HG03460 (cell line): ENCODE data around the gene ABCA4.
"Not testable (repeated sequence)": the region's sequence is repeated elsewhere in the genome, so short reads cannot be mapped to it uniquely, and the experiment has no call there.

Experiments
- ATAC-seq: cut with Tn5 transposase; IDR thresholded peaks from one replicate; pipeline ENCODE4 v1.9.1; 2021; ENCODE audit not compliant: unreplicated experiment

ABCA4 gene

GRCh38 chr1:94011709-94012595, 109.0 kb downstream of the ABCA4 start:
- ATAC-seq: no peak

- ATAC-seq: no peak
These were observed 109.8 kb downstream of the ABCA4 start for GRCh38 chr1:94011129-94011528.

- ATAC-seq: no peak
These were observed 111.6 kb downstream of the ABCA4 start for GRCh38 chr1:94009304-94009703.

- no peak for ATAC-seq
These were observed 114.3 kb downstream of the ABCA4 start for GRCh38 chr1:94006604-94007003.

DNA sequence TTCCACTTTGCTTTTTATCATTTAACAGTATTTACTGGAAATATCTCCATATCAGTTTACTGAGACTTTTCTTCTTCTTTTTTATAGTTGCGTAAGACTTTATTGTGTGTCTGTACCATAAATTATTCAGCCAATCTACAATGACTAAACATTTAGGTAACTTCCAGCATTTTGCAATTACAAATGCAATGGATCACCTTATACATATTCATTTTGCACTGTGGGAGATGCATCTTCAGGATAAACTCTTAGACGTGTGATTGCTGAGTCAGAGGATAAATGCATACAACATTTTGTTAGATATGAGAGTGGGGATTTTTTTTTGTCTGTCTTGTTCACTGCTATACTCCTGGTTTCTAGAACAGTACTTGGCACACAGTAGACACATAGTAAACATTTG, 116.0 kb downstream of the ABCA4 start:
- no peak for ATAC-seq

- no peak for ATAC-seq
These were observed 118.7 kb downstream of the ABCA4 start for GRCh38 chr1:94002046-94002787.

DNA sequence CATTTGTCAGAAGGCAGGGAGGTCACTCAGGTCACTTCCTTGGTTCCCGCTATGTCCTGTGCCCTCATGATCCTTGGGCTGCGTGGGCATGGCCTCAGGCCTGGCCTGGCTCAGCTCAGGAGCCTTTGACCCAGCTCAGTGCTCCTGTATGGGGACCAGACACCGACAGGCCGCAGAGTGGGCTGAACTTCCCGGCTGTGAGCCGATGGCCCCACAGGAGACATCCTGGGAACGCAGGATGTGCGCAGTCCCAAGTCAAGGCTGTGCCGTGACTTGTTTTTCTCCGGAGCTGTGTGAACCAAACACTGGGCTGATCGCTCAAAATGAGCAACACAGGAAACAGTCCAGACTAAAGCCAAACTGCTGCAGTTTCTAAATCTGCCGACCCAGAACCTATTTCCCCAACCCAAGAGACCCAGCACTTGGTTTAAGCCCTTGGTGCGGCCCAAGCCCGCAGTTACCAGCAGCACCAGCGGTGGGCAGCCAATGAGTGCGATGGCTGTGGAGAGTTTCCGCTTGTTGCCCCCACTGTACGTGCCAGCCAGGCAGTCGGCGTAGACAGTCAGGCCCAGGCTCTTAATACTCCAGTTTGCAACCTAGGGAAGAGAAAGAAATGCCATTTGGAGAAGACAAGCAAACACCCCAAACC, 119.4 kb downstream of the ABCA4 start:
- no peak for ATAC-seq

DNA sequence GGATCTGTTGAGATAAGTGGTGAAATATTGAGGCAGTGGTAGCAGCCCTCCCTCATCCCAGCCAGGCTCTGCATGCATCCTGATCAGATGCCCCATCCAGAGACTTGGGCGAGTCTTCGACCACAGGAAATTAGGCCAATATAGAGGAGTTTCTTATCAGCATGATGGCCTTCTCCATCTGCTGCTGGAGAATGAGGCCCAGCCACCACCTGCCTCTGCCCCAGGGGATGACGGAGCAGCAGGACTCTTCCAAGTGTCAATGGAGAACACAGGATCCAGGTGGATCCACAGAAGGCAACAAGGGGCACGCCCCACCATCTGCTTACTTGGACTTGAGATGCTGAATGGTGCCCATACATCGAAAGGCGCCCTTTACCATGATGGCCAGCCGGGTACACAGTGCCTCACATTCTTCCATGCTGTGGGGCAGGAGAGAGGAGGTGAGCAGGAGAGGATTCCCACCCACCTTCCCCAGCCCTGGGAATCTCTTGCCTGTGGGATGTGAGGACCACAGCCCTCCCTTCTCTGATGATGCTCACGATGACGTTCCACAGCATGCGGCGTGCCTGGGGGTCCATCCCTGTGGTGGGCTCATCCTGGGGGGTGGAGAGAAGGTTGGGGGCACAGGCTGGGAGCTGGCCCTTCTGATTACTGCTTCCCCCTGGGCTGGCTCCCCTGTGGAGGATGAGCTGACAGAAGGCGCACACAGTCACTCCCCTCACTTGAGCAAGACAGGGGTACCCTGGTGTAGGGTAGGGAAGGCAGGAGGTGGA, 120.3 kb downstream of the ABCA4 start:
- ATAC-seq: no peak

- ATAC-seq: no peak
These were observed 121.0 kb downstream of the ABCA4 start for GRCh38 chr1:93999840-94000415.

DNA sequence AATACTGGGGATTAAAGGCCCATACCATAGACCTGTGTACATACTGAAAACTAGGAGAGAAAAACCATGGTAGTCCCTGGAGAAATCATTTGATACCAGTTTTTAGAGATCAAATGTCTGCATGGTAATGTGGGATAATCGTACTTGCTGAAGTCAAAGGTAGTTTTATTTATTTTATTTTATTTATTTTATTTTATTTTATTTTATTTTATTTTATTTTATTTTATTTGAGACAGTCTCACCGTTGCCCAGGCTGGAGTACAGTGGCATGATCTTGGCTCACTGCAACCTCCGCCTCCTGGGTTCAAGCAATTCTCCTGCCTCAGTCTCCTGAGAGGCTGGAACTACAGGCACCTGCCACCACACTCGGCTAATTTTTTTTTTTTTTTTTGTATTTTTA, 122.4 kb downstream of the ABCA4 start:
- not testable (repeated sequence) for ATAC-seq

DNA sequence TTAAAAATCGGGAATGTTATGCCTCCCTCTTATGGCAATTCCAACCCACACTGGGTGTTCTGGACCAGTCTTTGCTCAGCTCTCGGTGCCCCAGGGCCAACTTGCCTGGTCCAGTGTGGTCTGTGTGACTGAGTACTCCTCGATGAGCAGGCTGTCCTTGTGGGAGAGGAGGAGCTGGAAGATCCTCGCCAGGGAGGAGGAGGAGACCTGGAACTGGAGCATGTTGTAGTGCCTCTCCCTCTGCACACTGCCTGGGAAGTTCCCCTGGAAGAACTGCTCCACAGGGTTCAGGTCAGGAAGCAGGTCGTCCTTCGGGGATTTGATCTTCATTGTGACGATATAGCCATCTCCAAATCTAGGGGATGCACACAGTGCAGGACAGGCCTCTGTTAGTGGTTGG, 123.2 kb downstream of the ABCA4 start:
- no peak for ATAC-seq

DNA sequence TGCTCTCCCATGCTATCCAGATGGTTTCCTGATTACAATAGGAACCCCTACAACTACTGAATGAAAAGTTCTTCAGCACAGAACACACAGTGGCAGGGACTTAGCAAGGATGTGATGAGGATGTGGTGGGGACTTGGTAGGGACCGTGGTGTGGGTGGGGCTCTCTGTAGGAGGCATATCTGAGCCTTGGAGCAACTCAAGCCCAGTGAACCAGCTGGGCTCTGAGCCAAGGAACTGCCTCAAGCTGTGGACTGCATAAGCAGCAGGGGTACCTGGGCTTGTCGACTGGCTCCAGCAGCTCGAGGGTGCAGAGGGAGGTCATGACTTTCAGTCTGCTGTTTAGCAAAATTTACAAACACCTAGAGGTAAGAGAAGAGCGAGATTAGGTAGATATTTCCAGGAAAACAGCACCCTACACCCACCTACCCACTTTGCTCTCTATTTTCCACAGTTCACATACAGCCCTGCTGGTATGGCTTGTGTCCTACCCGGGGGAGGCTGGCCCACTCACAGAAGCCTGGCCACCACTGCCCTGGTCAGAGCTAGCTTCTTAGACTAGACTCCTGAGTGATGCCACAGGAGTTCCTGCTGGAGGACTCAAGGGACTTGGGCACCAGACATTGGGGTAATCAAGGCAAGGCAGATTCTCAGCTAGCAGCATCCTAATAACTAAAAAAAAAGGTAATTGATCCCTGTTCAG, 125.0 kb downstream of the ABCA4 start:
- no peak for ATAC-seq

DNA sequence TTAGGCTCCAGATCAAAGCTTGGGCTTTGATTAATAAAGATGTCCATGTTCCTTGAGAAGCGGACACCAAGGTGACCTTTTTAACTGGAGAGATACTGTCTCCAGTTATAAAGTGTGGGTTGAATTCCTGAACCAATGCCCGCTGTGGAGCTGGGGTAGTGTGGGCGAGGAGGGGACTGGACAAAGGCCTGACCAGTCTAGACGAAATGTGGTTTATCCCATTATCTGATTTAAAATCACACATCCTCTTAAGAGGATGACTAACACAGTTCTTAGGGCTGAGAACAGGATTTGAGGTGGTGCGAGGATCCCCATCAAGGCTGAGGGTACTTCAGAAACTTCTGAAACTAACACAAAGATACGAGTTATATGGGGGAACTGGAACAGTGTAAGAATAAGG, 127.2 kb downstream of the ABCA4 start:
- ATAC-seq: no peak

GRCh38 chr1:93992954-93993353, 128.0 kb downstream of the ABCA4 start:
- ATAC-seq: no peak

GRCh38 chr1:93992190-93992589, 128.8 kb downstream of the ABCA4 start:
- ATAC-seq: no peak

DNA sequence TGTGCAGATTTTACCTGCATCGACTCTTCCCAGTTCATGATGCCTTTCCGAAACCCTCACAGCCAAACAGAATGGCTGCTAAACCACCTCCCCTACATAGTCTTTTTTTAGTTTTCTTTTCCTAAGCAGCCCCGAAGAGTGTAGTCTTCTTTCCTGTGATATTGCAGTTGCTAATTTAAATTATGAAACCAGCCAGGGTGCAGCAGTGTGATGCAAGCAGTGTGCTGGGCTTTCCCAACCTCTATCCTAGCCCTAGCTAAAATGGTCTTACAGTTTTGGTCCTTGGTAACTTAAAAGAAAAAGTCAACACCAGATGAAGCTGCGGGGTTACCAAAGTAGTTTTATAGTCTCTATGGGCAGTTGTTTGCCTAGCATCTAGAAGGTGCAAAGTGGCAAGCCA, 129.7 kb downstream of the ABCA4 start:
- no peak for ATAC-seq

DNA sequence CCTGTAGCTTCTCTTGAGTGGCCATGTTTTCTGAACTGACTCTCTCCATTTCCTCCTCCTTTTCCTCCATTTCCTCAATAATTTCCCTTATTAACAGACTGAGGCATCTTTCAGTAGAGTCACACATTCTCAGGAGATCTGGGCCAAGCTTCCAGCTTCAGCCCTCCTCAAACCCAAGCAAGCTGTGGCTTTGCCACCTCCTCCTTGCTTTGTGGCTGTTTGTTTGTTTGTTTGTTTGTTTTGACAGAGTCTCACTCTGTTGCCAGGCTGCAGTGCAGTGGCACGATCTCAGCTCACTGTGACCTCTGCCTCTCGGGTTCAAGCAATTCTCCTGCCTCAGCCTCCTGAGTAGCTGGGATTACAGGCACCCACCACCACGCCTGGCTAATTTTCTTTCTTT, 130.5 kb downstream of the ABCA4 start:
- ATAC-seq: not testable (repeated sequence)

GRCh38 chr1:93990010-93990409, 130.9 kb downstream of the ABCA4 start:
- ATAC-seq: no peak

DNA sequence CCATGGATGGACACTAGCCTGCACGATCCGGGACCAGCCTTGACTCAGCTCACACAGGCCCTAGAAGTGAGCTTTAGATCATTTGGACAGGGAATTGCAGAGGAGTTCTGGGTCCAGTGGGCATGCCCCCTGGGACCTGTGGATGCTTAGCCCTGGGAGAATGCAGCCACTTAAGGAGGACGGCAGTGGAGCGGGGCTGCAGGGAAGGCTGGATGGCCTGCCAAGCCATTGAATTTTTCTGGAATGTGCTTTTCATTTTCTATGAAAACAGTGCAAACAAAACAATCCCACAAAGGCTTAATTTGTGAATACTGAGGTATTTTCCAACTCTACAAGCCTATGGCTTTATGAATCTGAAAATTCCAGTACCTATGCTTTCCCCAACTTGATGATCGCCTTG, 131.3 kb downstream of the ABCA4 start:
- no peak for ATAC-seq
